Upper lobe of left lung (tissue), 4 donors: ENCODE results near the gene DCLRE1C.

Source experiments
- CTCF ChIP-seq, 6 experiments: fragments of 450-650 bp in 4 of 6; fragments of 200-600 bp in 2 of 6; sonication (generic) in 2 of 6; IDR thresholded peaks; one replicate each; pipeline ENCODE4 v1.5.1; 2016 to 2019; ENCODE audit warnings: antibody characterized with exemption in 6 of 6
- POLR2AphosphoS5 ChIP-seq, 2 donors: sonication (generic); formaldehyde crosslinking; IDR thresholded peaks; one replicate each; pipeline ENCODE4 v1.5.1; 2017; ENCODE audit warnings: antibody characterized with exemption in 2 of 2

DNA sequence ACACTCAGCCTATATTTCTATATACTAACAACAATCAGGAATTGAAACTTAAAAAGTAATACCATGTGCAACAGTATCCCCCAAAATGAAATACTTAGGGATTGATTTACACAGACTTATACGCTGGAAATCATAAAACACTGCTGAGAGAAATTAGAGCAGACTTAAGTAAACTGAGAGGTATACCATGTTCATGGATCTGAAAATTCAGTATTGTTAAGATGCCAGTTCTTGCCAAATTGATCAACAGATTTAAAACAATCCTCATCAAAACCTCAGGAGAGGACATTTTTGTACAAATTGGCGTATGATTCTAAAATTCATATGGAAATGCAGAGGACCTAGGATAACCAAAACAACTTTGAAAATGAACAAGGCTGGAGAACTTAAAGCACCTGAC lies 37.3 kb downstream of the DCLRE1C start:
- TF ChIP-seq POLR2AphosphoS5 (IDR thresholded peaks at IDR 0.05), result no peak
- TF ChIP-seq CTCF (IDR thresholded peaks at IDR 0.05), result no peak
